MV-4-11 (cell line): ENCODE measurements around the gene RRP1.
"Not testable (repeated sequence)": the region's sequence is repeated elsewhere in the genome, so short reads cannot be mapped to it uniquely, and the experiment has no call there.

Source experiments
- DNase-seq: peaks from one replicate; lab custom pipeline; 2025; lab: John Stamatoyannopoulos, UW

RRP1 gene

DNA sequence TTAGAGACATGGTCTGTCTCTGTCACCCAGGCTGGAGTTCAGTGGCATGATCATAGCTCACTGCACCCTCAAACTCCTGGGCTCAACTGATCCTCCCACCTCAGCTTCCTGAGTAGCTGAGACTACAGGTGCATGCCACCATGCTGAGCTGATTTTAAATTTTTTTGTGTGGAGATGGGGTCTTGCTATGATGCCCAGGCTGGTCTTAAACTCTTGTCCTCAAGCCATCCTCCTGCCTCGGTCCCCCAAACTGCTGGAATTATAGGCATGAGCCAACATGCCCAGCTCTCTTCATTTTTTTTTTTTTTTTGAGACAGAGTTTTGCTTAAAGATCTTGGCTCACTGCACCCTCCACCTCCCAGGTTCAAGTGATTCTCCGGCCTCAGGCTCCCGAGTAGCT, 50.9 kb downstream of the RRP1 start:
- no peak for DNase-seq

DNA sequence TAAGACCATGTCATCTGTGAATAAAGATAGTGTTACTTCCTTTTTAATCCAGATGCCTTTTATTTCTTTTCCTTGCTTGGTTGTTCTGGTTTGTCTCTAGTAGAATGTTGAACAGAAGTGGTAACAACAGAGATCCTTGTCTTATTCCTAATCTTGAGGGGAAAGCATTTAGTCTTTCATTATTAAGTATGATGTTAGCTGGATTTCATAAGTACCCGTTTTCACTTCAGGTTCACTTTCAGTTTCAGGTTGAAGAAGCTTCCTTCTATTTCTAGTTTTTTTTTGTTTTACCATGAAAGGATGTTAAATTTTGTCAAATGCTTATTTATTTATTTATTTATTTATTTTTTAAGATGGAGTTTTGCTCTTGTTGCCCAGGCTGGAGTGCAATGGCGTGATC, 53.4 kb downstream of the RRP1 start:
- DNase-seq, result peak; percentile 88

DNA sequence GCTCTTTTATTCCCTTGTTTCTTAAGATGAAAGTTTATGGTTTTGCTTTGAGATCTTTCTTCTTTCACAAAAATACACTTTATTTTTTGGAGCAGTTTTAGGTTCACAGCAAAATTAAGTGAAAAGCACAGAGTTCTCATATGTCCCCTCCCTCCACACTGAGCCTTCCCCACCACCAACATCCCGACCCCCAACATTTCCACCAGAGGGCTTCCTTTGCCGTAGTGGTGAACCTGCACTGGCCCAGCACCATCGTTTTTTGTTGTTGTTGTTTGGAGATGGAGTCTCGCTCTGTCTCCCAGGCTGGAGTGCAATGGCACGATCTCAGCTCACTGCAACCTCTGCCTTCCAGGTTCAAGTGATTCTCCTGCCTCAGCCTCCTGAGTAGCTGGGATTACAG, 55.5 kb downstream of the RRP1 start:
- not testable (repeated sequence) for DNase-seq

DNA sequence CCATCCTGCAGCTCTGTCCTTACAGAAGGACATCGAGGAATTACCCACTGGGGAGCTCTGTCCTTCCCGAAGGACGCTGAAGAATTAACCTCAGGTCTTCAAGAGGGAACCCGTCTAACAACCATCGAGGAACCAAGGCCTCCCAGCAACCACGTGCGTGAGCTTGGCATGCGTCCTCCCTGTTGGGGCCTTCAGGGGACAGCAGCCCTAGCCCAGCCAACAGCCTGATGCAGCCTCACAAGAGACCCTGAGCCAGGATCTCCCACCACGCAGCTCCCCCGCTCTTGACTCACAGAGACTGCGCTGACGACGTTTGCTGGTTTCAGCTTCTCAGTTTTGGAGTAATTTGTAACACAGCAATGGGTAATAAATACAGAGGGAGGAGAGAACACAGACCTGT, 56.0 kb downstream of the RRP1 start:
- DNase-seq, result no peak

DNA sequence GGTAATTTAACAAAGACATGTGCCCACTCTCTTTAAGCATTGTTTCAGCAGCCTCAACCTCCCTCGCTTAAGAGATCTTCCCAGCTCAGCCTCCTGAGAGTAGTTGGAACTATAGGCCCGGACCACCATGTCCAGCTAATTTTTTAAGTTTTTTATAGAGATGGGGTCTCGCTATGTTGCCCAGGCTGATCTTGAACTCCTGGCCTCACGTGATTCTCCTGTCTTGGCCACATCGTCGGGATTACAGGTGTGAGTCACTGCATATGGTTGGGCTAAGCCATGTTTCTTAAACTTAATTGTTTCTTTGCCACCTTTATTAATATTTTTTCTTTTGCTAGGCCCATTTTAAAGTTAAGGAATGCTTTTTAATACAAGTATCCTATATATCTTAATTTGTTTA, 57.1 kb downstream of the RRP1 start:
- no peak for DNase-seq

DNA sequence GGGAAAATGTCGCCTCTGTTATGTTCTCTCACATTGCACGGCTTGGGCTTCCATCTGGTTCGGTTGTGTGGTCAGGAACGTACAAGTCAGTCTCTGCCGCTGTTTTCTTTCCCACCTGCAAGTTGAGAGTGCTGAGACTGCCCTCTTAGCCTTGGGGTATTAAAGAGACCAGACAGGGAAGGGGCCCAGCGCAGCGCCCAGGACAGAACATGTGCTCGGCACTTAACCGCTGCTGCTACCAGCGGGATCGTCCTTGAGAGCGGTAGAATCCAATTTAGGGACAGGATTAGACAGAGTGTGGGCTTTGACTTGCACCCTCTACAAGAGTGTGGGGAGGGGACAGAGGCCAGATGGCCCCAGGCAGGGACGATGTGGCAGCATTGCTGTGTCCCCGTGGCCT, 57.9 kb downstream of the RRP1 start:
- no peak for DNase-seq

DNA sequence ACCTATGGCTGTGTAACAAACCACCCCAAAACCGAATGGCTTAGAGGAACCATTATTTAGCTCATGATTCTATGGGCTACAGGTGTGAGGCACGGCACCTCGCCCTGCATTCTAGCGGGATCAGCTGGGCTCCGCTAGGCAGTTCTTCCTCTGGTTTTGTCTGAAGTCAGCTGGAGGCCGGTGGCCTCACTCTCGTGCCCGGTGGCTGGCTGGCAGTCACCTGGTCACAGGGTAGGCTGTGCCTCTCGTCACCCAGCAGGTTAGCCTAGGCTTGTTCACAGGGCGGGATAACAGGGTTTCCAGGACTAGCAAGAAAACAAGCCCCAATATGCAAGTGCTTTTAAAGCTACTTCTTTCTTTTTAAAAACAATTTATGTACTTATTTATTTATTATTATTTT, 59.4 kb downstream of the RRP1 start:
- DNase-seq, result no peak

DNA sequence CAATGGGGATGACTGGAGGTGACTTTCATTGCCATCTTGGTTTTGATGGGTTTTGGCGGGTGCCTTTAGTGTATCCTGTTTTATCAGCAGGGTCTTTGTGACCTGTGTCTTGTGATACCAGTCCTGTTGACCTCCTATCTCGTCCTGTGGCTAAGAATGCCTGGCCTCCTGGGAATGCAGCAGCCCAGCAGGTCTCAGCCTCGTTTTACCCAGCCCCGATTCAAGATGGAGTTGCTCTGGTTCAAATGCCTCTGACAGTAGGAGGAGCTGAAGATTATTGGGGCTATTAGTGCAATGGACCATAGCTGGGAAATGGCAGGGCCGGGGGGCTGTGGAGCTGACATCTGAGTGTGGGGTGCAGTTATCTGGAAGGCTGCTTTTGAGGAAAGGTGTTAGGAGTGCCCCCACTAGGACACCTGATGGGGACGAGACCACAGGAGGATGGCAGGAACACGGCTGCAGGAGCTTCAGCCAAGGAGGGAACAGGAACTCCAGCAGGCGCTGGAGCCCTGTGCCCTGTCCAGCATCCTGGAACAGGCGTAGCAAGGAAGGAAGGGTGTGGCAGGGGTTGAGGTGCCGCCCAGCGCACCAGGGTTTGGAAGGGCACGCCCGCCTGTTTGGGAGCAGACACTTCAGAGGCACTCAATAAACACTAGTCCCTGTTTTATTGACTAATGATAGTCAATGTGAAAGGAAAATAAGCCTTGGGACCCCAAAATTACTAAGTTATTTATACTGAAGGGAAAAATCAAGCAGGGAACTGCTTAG, 60.3 kb downstream of the RRP1 start:
- DNase-seq, result no peak

DNA sequence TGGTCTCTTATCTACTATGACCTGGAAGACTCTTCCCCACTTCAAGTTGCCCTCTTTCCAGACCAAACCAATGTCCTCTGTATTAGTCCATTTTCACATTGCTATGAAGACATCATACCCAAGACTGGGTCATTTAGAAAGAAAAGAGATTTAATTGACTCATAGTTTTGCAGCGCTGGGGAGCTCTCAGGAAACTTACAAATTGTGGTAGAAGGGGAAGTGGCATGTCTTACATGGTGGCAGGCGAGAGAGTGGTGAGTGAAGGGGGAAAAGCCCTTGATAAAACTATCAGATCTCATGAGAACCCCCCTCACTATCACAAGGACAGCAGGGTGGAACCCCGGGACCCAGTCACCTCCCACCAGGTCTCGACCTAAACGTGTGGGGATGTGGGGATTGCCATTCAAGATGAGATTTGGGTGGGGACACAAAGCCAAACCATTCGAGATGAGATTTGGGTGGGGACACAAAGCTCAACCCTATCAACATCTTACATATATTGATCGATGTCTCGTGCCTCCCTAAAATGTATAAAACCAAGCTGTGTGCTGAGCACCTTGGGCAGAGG, 61.4 kb downstream of the RRP1 start:
- peak; percentile 43 for DNase-seq

DNA sequence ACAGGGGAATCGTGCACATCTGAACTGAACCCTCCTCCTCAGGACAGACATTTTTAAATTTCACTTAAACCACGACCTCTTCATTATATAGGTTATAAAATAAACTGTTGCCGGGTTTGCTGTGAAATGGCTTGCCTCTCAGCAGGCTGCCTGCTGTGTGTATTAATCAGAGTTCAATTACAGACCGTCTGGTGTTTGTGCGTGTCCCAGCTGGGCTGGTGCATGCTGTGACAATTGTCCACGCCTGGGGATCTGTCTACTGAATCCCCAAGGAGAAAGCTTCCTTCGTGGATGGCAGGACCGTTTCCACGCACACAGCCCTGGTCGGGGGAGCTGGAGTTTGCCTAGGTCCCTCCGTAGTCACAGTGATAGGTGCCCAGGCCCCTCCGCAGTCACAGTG, 62.2 kb downstream of the RRP1 start:
- no peak for DNase-seq

DNA sequence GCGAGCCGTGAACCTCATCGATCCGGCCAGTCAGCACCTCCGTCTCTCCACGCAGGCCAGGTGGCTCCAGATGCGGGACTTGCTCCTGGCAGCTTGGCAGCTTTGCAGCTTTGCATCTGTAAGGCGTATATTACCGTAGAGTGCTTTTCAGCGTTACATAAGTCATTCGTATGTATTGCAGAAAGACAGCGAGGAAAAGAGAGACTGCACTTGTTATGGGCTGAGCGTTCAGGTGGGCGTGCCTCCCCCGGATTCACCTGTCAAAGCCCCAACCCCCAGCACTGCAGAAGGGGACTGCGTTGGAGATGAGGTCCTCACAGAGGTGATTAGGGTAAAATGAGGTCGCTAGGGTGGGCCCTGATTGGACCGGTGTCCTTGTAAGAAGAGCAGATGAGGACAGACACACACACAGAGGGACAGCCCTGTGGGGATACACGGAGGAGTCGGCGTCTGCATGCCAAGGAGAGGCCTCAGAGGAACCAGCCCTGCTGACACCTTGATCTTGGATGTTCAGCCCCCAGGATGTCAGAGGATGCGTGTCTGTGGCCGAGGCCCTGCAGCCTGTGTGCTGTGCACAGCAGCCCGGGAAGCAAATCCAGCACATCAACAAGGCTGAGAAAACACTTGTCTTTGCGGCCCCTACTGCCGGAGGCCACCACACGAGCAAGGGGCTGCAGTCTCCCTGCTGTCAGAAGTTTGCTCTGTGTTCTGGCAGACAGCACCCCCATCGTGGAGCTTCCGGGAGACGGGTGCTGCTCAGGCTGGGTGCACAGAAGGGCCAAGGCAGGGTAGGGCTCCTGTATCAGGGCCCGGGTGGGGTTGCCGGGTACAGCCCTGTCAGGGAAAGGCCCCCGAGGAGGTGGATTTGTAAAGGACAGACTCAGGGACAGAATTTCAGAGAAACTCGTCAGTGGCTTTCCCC, 64.7 kb downstream of the RRP1 start:
- DNase-seq, result no peak
